ENCODE data around the gene RALGPS1. TPM values are rescaled to one million over a fixed set of nuclear protein-coding genes. Genes with fewer than 3 reads are reported as not detected.
A peak's percentile ranks its signal among the peaks of the same experiment; 100 is the strongest.

RALGPS1 gene
- total and polyA plus RNA-seq, 2 experiments from 2014 or later = 13.1 to 22.1 TPM

DNA sequence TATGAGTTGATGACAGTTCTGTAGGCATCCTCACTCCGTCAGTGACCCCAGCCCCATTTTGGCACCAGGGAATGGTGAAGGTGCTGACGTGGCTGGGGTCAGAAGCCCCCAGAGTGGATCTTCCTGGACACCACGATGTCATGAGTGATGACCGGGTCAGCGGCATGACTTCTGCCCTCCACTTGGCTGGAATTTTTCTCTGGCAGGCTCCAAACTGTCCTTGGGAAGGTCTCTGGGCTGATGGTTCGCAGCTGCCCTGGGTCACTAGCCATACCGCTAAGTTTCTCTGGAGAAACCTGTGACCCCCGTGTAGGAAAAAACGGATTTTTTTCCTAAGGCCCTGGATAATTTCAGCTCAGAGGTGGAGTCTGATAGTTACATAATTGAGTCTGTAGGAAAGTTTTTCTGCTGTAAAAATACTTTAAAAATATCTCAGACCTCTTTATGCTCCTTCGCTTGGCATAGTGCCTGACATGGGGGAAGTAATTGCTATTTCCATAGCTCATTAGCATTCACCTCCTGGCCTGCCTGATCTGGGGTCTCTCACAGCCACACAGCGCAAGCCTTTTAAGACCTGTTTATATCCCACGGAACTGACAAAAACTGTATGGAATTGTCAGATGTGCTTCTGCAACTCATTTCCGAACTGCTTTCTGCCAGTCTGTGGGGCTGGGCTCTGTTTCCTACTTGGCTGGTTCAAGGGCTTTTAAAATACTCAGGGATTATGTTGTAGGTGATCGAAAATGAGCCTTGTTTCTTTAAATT lies 138.7 kb downstream of the RALGPS1 start:
- Histone ChIP-seq H3K4me2 (no peak overlapping the region), H3K27ac (peak overlapping the region; percentile 21)
- 66% methylated on average over 14 of the region's 14 CpGs for WGBS (ENCODE audit: low lambda C conversion rate, missing lambda C conversion rate)

DNA sequence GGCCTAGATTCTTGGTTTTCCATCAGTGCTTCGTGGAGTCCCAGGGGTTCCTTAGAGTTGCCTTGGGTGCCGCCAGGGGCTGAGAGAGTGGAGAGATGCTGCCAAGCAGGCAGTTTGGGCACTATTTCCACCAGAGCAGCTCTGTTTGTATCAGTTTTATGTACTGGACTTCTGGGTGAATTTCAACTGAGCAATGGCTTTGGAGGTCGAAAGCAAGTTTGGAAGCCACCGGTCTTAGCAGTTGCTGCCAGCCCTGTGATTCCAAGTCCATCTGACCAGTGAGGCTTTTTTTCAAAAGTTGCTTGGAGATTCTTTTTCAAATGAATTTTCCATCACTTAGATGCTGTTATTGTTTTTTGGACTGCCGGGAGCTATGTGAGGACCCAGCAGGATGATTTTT lies 139.4 kb downstream of the RALGPS1 start:
- H3K36me3 ChIP-seq (replicated peaks; ENCODE audit: insufficient read depth, low read depth) = no peaks in the 10 kb centered on the region
- no peak overlapping the region for H3K4me2 ChIP-seq
- no peak overlapping the region for H2AFZ ChIP-seq
- no peaks in the 10 kb centered on the region for H3K27me3 ChIP-seq
- TF ChIP-seq EZH2 (IDR thresholded peaks at IDR 0.05; ENCODE audit: borderline replicate concordance) (no peak), EZH2phosphoT487 (IDR thresholded peaks at IDR 0.05; ENCODE audit: low read depth, severe bottlenecking, unreplicated experiment) (no peak)
- TF ChIP-seq, protein P1, sequence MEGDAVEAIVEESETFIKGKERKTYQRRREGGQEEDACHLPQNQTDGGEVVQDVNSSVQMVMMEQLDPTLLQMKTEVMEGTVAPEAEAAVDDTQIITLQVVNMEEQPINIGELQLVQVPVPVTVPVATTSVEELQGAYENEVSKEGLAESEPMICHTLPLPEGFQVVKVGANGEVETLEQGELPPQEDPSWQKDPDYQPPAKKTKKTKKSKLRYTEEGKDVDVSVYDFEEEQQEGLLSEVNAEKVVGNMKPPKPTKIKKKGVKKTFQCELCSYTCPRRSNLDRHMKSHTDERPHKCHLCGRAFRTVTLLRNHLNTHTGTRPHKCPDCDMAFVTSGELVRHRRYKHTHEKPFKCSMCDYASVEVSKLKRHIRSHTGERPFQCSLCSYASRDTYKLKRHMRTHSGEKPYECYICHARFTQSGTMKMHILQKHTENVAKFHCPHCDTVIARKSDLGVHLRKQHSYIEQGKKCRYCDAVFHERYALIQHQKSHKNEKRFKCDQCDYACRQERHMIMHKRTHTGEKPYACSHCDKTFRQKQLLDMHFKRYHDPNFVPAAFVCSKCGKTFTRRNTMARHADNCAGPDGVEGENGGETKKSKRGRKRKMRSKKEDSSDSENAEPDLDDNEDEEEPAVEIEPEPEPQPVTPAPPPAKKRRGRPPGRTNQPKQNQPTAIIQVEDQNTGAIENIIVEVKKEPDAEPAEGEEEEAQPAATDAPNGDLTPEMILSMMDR (IDR thresholded peaks at IDR 0.05; ENCODE audit: poor library complexity) = no peak
- H3K4me1 ChIP-seq (ENCODE audit: insufficient read depth) = peaks cover 6% of the 10 kb centered on the region
- no peak for DNase-seq (ENCODE audit: low spot score)
- WGBS (ENCODE audit: low lambda C conversion rate, missing lambda C conversion rate) = 96% methylated on average over 5 of the region's 5 CpGs
- no peak overlapping the region for H3K4me3 ChIP-seq
- no peaks in the 10 kb centered on the region for H3K9me3 ChIP-seq (ENCODE audit: low read depth)
- H4K20me1 ChIP-seq (ENCODE audit: insufficient read depth, poor library complexity, severe bottlenecking) = no peaks in the 10 kb centered on the region
- H3K27ac ChIP-seq = peak overlapping the region; percentile 21
- no peaks in the 10 kb centered on the region for H3K9me2 ChIP-seq (replicated peaks; ENCODE audit: insufficient read depth)
- H3K79me2 ChIP-seq = no peaks in the 10 kb centered on the region

More for the DNA sequence above, 138.7 kb downstream of the RALGPS1 start:
- Histone ChIP-seq H3K27me3 (no peaks in the 10 kb centered on the region), H3K79me2 (no peaks in the 10 kb centered on the region), H4K20me1 (ENCODE audit: insufficient read depth, poor library complexity, severe bottlenecking) (no peaks in the 10 kb centered on the region), H3K4me1 (ENCODE audit: insufficient read depth) (peaks cover 6% of the 10 kb centered on the region), H3K36me3 (replicated peaks; ENCODE audit: insufficient read depth, low read depth) (no peaks in the 10 kb centered on the region), H3K9me3 (ENCODE audit: low read depth) (no peaks in the 10 kb centered on the region), H3K9me2 (replicated peaks; ENCODE audit: insufficient read depth) (no peaks in the 10 kb centered on the region), H3K4me3 (no peak overlapping the region), H2AFZ (no peak overlapping the region)
- no peak for TF ChIP-seq EZH2phosphoT487 (IDR thresholded peaks at IDR 0.05; ENCODE audit: low read depth, severe bottlenecking, unreplicated experiment)
- TF ChIP-seq EZH2 (IDR thresholded peaks at IDR 0.05; ENCODE audit: borderline replicate concordance) = no peak
- TF ChIP-seq, protein P1 (IDR thresholded peaks at IDR 0.05; ENCODE audit: poor library complexity) = no peak
- DNase-seq (ENCODE audit: low spot score) = no peak

DNA sequence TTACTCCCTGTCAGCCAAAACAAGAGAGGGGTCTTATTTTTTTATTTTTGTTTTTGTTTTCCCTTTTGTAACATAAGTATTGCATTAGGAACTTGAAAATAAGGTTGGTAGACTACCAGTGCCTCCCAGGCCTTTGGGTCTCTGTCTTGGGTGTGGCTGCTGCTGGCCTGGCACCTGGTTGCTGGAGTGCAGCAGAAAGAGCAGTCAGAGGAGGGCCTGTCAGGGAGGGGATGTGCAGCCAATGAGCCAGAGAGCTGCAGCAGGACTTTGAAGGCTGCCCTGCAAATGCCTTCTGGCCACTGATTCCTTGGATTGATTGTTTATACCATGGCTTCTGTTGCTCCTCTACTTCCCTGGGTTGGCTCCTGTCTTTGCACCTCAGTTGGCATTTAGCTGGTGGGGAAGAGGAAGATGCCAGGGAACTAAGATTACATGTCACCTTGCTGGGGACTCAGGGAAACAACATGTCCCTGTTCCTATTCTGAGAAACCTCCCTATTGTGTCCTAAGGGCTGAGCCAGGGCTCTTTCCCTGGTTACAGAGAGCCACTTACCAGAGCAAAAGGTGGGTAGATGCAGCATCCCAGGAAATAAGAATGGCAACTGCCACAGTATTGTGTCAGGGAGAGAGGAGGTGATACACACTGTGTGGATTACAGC lies 141.3 kb downstream of the RALGPS1 start:
- no peak for TF ChIP-seq EZH2 (IDR thresholded peaks at IDR 0.05; ENCODE audit: borderline replicate concordance)
- no peak for TF ChIP-seq EZH2phosphoT487 (IDR thresholded peaks at IDR 0.05; ENCODE audit: low read depth, severe bottlenecking, unreplicated experiment)
- Histone ChIP-seq H3K4me2 (no peak overlapping the region), H3K27ac (no peak overlapping the region), H3K36me3 (replicated peaks; ENCODE audit: insufficient read depth, low read depth) (no peaks in the 10 kb centered on the region), H3K9me2 (replicated peaks; ENCODE audit: insufficient read depth) (no peaks in the 10 kb centered on the region), H4K20me1 (ENCODE audit: insufficient read depth, poor library complexity, severe bottlenecking) (no peaks in the 10 kb centered on the region), H3K4me1 (ENCODE audit: insufficient read depth) (peaks cover 6% of the 10 kb centered on the region), H3K4me3 (no peak overlapping the region), H3K9me3 (ENCODE audit: low read depth) (no peaks in the 10 kb centered on the region), H3K27me3 (no peaks in the 10 kb centered on the region), H2AFZ (no peak overlapping the region), H3K79me2 (no peaks in the 10 kb centered on the region)
- DNase-seq (ENCODE audit: low spot score) = no peak

DNA sequence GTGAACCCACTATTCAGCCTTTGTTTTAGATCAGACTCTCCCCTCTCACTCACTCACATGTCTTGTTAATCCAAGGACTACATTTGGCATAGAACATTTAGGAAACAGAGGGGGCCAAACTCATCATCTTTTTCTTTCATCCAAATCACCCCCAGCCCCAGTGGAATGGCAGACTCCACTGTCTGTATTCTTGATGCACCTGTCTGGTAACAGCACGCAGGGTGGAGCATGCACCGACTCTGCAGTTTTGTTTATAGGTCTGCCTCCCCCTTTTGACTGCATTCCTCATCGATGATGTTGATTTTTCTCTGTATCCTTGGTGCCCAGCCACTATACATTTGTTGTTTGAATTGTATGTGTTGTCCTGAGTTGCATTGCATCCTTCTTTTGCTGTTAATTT lies 141.9 kb downstream of the RALGPS1 start:
- no peak overlapping the region for H3K4me2 ChIP-seq
- no peak overlapping the region for H2AFZ ChIP-seq
- H3K79me2 ChIP-seq = no peaks in the 10 kb centered on the region
- no peaks in the 10 kb centered on the region for H4K20me1 ChIP-seq (ENCODE audit: insufficient read depth, poor library complexity, severe bottlenecking)
- peaks cover 6% of the 10 kb centered on the region for H3K4me1 ChIP-seq (ENCODE audit: insufficient read depth)
- no peaks in the 10 kb centered on the region for H3K36me3 ChIP-seq (replicated peaks; ENCODE audit: insufficient read depth, low read depth)
- DNase-seq (ENCODE audit: low spot score) = no peak
- H3K27ac ChIP-seq = no peak overlapping the region
- no peaks in the 10 kb centered on the region for H3K27me3 ChIP-seq
- no peak overlapping the region for H3K4me3 ChIP-seq
- TF ChIP-seq, protein P1 (IDR thresholded peaks at IDR 0.05; ENCODE audit: poor library complexity) = no peak
- TF ChIP-seq EZH2phosphoT487 (IDR thresholded peaks at IDR 0.05; ENCODE audit: low read depth, severe bottlenecking, unreplicated experiment) (no peak), EZH2 (IDR thresholded peaks at IDR 0.05; ENCODE audit: borderline replicate concordance) (no peak)
- WGBS (ENCODE audit: low lambda C conversion rate, missing lambda C conversion rate) = 86% methylated on average over 3 of the region's 3 CpGs
- H3K9me3 ChIP-seq (ENCODE audit: low read depth) = no peaks in the 10 kb centered on the region
- H3K9me2 ChIP-seq (replicated peaks; ENCODE audit: insufficient read depth) = no peaks in the 10 kb centered on the region
